HG03521 (cell line): ENCODE data around the gene P4HB.

ENCODE experiments used
- ATAC-seq: cut with Tn5 transposase; IDR thresholded peaks from one replicate; pipeline ENCODE4 v1.9.1; 2021; ENCODE audit warnings: mild to moderate bottlenecking, moderate library complexity; ENCODE audit not compliant: unreplicated experiment

P4HB gene

GRCh38 chr17:81794509-81794908, 65.8 kb downstream of the P4HB start:
- no peak for ATAC-seq

DNA sequence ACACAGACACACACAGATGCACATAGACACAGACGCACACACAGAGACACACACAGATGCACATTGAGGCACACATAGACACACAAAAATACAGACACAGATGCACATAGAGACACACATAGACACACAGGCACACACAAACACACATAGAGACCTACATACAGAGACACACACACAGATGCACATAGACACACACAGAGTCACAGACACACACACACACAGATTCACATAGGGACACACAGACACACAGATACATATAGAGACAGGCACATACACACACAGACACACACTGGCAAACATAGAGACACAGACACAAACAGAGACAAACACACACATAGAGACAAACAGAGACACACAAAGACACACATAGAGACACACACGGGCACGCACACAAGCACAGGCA, 66.3 kb downstream of the P4HB start:
- no peak for ATAC-seq
